ENCODE measurements around the gene VWA8.

VWA8 gene

DNA sequence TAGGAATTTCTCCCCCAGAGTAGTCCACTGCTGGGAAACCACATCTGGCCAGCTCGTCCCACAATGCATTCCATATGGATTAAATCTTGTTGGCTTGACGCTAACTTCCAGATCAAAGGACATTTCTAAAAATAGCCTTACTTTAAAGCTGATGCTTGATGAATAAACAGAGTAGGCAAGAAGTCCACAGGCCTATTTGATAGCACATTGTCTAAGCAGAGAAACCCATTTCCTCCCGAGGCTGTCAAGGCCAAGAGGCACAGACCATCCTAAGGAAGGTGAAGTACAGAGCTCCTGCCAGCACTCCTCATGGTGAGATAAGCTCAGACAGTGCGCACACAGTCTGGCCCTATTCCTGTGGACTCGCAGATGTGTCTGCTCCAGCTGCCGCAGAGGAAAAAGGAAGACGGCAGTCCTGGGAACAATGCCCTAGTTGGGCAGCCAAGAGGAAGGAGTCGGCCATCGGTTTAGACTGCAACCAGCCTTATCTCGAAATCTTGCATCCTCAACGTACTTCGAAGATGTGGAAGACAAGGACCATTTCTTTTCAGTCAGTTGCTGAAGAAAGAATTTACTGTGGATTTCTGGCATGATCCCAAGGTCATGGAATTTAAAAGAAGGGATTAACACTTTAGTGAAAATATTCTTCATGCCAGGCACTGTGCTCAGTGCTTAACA, 346.8 kb downstream of the VWA8 start:
- DNase-seq (ENCODE audit: low spot score) = no peak

DNA sequence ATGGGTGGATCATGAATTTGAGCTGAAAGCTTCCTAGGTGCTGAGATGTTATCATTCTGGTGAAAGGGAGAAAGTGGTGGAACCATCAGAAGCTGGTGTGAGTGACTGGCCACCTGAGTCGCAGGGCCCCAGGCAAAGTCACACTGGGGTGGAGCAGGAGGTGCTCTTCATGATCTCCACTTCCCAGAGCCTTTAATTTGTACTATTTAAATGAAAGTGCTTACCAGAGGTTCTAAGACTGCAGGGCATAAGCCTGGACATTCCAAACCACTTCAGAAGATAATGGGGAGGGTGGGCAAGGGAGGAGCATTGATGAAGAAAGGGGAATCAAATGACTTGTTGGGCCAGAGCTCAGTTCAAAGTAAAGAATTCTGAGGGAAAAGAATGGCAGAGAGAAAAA, 347.4 kb downstream of the VWA8 start:
- DNase-seq (ENCODE audit: low spot score) = no peak

DNA sequence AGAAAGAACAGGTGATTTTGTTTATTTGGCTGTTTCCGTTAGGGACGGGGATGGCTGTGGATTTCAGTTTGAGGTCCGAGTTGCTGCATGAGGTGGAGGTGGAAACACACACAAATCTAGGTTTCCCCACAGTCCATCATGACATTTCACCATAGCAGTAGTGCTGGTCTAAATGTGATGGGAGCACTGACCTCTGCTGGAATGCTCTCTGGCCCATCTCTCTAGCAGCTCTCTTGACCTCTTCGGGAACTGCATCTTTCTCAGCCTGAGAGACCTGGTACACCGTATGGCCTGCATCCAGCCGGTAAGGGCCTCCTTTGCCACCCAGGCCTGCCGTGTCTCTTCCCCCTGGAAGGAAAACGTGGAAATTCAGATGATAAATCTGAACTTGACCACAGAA, 349.5 kb downstream of the VWA8 start:
- no peak for DNase-seq (ENCODE audit: low spot score)

DNA sequence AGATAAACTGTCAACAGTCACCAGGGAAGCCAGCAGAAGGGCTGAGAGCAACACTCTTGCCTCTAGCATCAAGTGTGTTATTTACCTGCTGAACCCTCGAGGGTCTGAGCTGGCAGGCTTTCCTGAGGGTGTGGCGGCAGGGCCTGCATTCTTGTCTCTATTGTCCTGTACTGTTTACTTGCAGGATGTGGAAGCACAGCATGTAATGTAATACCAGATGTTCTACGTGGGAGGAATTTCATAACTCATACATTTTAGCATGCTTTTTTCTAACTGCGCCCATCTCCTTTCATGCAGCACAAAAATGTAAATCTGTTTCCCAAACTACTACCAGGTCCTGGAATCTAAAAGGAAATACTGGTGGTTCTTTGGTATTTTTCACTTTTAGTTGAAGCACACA, 350.5 kb downstream of the VWA8 start:
- no peak for DNase-seq (ENCODE audit: low spot score)

DNA sequence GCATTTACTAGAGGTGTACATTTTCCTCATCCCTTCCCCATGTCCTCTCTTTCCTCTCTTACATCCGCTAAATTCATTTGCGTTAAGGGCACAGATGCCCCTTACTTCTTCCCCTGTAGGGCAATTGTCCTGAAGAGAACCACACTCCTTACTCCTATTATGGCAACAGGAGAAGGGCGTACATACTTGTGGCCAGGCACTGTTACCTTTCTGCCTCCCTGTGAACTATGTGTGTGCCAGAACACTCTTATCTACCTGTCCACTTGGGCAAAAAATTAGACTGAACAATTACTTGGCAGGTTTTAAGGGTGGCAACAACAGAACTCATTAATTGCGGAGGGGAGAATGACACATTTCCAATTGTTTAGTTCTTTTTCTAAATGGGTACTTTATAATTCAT, 351.1 kb downstream of the VWA8 start:
- no peak for DNase-seq (ENCODE audit: low spot score)

DNA sequence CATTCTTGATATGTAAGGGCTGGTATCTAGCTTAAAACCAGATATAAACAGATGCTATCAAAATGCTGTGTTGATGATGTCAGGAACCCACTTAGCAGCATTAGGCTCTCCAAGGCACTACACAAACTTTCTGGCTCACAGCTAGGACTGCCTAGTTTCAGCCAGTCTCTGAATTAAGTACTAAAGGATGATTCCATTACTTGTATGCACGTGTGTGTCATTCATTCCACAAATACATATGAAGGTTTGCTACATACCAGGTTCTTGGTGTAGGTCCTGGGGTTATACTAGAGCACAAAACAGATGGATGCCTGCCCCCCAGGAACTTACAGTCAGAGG, 352.1 kb downstream of the VWA8 start:
- DNase-seq (ENCODE audit: low spot score) = no peak

DNA sequence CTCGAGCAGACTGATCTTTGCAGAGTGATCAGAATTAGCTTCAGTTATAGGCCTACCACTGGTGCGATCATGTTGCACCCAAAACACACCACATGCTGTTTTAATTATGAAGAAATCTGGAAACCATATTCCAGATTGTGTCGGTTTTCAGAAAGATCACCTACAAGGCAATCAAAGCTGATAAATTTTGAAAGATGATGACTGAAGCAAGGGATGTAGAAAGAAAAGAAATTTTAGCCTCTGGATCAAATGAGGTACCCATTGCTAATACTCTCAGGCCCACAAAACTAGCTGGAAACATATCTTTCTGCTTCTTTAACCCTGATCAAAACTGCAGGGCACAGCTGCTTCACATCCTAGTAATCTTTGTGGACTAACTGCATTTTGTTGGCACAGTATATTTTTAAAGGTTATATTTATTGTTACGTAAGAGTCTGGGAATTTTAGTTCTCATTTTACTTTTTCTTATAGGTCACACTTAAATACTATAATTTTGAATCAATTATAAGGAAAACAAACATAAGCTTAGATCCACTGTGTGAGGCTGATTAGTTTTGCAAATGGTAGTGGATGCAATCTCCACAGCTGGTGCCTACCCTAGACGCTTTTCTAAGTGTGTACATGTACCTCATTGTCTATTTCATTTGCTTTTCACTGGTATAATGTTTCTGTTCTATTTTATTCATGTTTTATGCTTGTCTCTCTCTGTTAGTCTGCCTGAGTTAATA, 352.6 kb downstream of the VWA8 start:
- DNase-seq (ENCODE audit: low spot score) = no peak

DNA sequence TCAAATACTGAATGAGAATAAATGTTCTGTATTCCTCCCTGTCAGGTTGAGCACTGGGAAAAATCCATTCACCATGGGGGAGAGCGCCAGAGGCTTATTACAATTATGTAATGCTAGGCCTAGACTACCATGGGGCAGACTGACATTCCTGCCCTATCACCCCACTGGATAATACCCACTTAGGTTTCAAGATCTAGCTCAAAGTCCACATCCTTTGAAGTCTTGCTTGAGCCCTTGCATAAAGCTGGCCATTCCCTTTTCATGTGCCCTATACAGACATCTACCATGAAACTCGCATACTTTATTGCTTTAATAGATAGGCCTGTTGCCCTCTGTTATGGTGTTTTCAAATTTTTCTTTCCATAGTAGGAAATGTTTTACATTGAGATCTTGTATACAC, 354.3 kb downstream of the VWA8 start:
- no peak for DNase-seq (ENCODE audit: low spot score)

DNA sequence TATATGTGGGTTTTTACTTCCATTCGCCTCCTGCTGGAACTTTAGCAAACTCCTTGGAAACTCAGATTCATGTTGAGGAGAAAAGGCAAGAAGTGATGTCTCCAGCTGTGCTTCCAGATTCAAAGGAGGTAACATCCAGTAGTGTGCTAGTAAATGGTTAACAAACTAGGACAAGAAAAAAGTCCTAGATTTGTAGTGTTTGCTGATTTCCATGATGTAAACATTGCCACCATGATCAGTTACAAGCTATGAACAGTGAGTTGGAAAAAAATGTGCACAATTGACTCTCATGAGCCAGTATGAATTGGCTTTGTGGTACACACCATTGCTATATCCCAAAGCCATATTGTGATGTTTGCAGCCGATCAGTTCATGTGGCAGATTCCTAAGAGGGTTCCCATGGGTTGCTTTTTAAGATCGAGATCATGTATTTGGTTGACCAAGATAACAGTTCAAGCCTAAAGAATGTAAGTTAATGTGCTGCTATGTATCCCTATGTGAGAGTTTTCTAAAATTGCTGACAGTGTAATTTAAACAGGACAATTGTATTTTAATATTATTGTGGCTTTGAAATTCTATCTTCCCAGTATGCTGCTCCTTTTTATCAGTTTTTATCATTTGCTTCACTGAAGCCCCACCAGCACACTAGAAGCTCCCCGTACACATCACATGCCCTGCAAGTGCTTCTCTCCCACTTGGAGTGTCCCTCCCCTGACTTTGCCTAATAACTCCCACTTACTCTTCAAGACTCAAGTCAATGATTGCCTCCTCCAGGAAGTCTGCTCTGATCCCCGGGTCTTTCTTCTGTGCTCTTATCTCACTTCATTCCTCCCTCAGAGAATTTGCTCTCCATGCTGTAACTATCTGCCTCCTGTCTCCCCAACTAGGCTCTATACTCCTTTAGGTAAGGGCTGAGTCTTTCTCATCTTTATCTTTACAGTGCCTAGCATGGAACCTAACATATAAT, 355.3 kb downstream of the VWA8 start:
- no peak for DNase-seq (ENCODE audit: low spot score)

DNA sequence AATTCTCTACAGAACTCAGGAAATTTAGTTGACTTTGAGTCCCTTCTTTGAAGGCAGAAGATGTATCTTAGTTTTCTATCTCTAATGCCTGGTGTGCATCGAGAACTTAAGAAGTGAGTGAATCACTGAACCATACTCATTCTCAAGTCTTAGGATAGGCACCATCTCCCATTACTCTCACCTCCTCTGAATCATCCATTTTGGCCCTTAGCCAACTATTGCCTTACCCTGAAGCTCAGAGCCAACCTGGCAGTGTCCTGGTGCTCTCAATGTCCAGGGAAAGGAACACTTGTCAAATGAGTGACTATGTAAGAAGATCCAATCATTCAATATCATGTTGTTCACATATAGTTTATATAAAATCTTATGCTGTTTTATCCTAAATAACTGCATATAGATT, 357.0 kb downstream of the VWA8 start:
- DNase-seq (ENCODE audit: low spot score) = no peak

DNA sequence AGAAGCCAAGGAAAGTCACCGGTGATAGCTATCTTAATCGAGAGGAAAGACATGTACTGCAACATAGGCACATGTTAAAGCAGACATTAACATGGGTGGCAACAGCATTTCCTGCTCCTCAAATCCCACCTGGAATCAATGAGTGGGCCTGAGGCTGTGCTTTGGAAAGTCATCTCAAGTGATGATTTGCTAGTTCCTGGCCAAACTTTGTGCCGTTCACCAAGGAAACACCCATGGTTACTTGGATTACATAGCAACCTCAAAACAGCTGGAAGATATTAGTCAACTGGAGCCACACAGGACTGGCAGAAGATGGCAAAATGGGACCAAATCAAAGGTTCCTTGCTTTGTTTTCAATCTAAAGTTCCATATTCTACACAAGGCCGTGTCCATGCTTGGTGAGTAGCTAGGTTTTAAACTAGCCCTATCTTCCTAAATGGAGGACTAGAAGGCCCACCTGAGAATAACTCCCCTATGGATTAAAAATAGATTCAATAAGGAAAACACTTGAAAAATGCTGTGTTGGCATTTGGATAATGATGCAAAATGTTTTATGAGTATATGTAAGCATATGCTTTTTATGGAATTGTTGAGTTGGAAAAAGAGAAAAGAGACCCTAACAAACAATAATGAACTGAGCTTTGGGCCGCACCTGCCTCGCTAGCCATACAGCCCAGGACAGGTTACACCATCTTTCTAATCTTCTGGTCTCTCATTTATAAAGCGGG, 359.0 kb downstream of the VWA8 start:
- DNase-seq (ENCODE audit: low spot score) = no peak

DNA sequence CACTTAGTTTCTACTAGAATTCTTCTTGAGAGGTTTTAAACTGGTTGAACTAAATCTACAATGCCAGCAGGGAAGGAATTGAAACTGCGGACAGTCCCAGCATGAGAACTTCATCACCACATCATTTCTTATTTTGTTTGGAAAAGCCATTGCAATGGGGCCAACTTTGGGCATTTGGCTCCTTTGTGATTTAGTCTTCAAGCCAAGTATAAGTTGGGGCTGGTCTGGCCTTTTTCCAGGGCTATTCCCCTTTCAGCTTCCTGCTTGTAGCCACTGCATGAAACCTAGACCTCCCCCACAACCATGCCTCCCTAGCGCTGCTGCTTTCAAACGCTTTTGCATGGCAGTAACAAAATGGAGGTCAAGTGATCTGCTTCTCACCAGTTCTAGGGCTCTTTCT, 361.3 kb downstream of the VWA8 start:
- DNase-seq (ENCODE audit: low spot score) = no peak

DNA sequence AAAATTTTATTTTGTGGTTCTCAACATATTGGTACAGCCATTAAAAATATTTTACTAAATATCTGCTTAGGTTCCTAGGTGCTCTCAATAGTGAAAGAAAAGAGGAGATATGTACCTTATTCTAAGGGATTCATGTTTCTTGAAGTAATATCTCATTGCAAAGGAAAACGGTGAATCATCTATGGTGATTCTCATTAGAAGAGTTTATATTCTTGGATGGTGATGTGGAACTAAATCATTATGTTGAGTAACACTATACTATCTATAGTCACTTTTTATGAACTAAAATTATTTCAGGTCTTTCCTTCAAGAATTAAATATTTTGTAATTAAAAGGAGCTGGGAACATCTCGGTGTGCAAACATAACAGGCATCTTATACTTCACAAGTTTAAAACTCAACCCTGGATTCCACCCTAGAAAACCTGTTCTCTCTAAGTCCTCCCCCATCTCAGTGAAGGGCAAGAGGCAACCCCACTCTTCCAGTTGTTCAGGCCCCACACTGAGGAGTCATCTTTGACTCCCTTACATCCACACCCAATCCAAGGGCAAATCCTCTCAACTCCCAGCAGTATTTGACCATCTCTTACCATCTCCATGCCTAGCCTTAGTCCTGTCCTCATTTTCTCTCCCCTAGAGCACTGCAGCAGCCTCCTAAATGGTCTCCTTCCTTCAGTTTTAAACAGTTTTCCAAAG, 363.4 kb downstream of the VWA8 start:
- DNase-seq (ENCODE audit: low spot score) = no peak

DNA sequence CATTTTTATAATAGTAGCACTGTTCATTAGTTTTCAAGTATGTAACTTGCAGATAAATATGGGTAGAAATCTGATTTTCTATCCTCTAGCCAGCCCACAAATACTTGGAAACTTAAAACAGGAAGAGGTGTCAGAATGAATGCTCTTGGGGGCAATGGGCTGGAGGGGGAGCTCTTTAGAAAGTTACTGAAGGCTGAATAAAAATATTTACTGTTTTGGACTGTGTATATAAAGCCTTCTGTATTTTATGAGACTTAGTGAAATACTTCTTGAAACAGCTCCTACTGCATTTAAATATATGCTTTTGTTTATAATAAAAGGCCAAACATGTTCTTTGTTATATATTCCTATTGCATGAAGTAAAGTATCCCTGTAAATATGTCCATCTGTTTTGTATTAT, 364.7 kb downstream of the VWA8 start:
- no peak for DNase-seq (ENCODE audit: low spot score)

DNA sequence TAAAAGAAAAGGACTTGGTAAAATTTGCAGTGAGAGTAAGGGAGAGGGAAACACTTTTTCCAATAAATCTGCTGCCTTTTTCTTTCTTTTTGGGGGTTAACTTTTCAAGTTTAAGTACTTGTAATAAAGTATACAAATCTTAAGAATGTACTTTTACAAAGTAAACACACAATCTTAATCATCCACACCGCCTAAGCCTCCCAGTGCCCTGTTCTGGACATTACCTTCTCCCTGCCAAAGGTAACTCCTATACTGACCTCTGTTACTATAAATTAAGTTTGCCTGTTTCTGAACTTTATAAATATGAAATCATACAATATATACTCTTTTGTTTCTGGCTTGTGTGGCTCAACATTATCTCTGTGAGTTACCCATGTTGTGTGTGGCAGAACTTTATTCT, 365.6 kb downstream of the VWA8 start:
- no peak for DNase-seq (ENCODE audit: low spot score)

DNA sequence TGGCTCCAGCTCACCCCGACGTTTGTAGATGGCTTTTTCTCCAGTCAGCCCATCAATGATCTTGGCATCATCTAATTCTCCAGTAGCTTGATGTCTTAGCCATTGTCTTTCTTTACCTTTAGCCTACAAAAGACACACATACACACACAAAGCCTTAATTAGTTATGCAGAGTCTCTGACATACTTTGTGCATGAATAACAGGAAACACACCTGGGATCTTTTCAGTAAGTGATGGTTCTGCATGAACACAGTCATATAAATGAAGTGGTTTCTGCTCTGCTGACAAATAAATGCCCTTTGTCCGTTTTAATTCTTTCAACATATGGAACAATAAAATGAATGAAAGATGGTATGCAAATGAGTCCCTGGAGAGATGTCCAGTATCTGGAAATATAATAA, 370.3 kb downstream of the VWA8 start:
- no peak for DNase-seq (ENCODE audit: low spot score)

DNA sequence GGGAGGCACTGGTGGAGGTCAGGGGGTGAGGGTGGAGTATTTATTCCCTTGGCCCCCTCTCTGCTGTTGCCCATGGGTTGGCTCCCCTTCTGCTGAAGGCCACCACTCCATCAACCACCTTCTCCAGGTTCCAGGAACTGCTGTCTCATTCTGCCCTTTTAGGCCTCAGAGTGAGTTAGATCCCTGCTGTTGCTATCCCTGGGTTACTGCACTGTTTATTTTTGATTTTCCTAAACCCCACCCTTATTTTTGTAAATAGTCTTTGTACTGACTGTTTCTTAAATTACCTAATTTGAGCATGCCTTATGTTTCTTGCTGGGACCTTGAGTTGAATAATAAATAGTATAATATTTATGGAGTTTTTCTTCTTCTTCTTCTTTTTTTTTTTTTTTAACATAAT, 370.8 kb downstream of the VWA8 start:
- no peak for DNase-seq (ENCODE audit: low spot score)

DNA sequence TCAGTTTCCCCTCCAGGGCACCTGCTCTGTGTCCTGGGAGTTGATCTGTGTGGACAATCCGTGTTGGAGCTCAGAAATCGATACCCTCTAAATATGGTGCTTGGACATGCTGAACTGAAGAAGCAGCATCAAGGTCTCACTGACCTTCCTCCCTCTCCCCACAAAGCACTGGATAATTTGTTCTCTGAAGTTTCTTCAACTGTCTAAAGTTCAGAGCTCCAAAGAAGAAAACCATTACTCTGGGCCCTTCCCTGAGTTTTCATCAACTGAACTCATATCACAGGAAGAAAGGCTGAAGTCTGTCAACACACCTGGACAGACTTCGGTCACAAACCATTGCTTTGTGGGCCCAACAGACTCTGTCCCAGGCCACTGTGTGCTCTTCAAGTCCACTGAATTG, 371.5 kb downstream of the VWA8 start:
- no peak for DNase-seq (ENCODE audit: low spot score)

DNA sequence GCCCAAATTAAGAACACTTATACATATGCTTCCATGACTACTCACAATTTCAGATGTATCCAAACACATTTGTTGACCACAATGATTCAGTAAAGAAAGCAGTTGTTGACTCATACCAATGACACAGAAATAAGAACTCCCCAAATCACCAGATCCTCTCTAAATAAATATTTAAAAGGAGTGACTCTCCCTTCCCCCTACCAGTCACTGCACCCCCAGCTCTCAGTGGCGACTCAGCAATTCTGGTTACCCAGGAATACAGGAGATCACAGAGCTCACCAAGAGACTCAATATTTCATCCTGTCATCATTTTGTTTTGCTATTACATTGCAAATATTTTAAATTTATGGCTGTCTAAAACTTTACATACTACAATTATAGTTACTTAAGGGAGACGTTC, 372.0 kb downstream of the VWA8 start:
- DNase-seq (ENCODE audit: low spot score) = peak; percentile 6

DNA sequence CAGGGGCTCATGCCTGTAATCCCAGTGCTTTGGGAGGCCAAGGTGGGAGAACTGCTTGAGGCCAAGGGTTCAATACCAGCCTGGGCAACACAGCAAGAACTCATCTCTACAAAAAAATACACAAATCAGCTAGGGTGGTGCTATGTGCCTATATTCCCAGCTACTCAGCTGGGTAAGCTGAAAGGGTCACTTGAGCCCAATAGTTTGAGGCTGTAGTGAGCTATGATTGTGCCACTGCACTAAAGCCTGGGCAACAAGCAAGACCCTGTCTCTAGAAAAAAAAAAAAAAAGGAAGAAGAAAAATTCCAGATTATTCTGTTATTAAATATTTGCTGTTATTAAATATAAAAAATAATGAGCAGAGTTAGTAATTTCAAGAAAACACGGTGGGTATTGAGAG, 372.5 kb downstream of the VWA8 start:
- DNase-seq (ENCODE audit: low spot score) = no peak

DNA sequence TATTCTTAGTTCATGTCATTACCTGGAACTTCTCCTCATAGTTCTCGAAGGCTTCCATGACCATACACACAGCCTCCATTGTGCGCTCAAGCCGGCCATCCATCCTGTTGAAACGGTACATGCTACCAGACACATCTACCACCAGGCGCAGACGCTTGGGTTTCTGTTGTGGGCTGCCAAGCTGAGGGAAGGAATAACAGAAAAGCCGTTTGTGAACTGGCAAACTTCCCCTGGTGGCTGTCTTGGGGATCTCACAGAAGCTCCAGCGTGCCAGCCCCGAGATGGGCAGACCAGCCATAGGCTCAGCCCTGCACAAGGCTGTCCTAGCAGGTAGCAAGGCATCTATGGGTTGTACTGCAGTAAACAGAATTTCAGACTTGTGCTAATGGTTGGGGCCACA, 373.4 kb downstream of the VWA8 start:
- peak; percentile 24 for DNase-seq (ENCODE audit: low spot score)

DNA sequence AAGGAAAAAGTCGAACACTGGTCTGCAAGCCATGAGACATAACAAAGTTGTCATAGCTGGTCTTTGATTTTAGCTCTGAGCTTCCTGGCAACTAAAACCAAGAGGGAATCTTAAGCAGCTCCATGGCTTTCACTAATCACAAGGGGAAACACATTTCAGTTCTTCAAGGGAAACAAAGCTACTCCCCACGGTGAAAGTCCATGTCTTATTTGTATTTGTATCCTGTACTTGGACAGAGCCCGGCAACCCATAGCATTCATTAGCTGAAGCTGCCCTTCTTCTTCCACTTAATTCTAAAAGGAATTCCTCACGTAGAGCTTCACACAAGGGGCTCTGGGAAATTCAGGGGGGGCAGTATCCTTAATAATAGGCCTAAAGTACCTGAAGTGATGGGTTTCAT, 374.7 kb downstream of the VWA8 start:
- DNase-seq (ENCODE audit: low spot score) = no peak

All from CD4-positive, alpha-beta T cell treated with Interleukin-6 at 100 ng/mL for 8 hours (primary cell).